NCI-H82 treated with DMSO at 0.1 percent for 48 hours (cell line): Measurements from ENCODE around the gene HS1BP3.

Experiments
- DNase-seq: peaks from one replicate; lab custom pipeline; 2025; ENCODE audit not compliant: unreplicated experiment; lab: John Stamatoyannopoulos, UW

HS1BP3 gene

DNA sequence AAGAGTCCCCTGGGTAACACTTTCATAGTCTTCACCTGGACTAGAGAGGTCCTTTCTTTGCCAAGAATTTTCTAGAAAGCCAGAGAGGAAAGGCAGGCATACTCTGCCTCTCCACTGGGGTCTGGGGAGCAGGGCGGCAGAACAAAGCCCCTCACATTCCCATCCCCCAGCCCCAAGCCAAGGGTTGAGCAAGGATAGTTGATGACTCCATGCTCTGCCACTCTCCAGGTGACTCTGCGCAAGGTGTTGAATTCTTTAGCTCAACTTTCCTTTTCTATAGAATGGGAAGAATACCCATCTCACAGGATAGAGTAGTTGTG, 13.1 kb upstream of the HS1BP3 start:
- no peak for DNase-seq

GRCh38 chr2:20663196-20664070, 12.5 kb upstream of the HS1BP3 start:
- DNase-seq: no peak

- DNase-seq: no peak
Measured at GRCh38 chr2:20662308-20662937, 11.5 kb upstream of the HS1BP3 start.

DNA sequence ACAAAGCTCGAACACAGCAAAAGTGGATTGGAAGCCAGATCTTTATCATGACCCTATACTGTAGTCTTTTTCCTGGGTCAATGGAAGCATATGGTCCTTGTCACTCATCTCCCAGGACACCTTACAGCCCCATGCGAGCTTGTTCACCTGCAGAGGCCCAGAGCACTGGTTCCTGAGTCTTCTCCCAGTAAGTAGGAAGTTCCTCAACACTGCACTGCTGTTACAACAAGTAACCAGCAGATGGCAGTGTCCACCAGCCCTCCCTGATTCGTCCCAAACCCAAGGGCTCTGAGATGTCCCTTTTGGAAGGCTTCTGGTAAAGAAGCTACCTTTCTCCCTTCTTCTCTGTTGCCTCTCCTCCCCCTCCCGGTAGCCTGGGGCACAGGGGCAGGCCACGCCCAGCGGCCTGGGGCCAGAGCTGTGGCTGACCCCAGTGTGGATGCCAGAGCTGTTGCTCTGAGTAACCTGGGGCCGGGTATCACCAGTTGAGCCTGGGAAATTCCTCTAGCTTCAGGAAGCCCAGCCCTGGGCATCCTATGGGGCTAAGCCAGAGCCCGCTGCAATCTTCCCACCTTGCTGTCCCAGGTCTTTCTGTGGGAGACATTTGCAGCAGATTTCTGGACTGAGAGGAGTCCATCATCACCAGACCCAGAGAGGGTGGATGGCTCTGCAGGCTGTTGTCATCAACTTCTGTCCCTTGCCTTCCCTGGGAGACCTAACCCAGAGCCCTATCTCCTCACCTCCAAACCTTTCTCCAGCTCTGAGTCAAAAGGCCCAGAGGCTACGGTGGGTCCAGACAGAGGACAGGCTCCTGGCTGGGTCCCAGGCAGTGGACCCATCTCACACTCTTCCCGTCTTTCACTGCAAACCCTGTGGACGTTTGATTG, 10.8 kb upstream of the HS1BP3 start:
- DNase-seq: no peak

- DNase-seq: no peak
Measured at GRCh38 chr2:20660506-20661420, 9.9 kb upstream of the HS1BP3 start.

- DNase-seq: no peak
Measured at GRCh38 chr2:20657522-20658235, 6.8 kb upstream of the HS1BP3 start.

DNA sequence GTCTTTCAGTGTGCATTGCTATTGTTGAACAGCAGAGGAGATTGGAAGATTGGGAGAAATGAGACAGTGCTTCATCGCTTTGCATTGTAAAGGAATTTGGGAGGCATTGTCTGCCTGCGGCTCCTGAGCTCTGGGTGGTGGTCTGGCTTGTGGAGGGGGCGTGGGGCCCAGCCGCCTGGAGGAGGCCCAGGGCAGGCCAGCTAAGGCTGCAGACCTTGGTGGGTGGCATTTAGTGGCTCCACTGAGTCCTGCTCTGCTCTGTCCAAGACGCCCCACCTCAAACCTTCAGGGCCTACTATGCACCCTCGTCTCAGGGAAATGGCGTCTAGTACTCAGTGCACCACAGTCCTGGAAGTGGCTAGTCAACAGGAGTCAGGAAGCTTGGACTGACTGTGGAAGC, 5.7 kb upstream of the HS1BP3 start:
- DNase-seq: no peak

GRCh38 chr2:20654535-20654813, 3.6 kb upstream of the HS1BP3 start:
- no peak for DNase-seq

GRCh38 chr2:20653695-20654534, 3.0 kb upstream of the HS1BP3 start:
- DNase-seq: no peak

DNA sequence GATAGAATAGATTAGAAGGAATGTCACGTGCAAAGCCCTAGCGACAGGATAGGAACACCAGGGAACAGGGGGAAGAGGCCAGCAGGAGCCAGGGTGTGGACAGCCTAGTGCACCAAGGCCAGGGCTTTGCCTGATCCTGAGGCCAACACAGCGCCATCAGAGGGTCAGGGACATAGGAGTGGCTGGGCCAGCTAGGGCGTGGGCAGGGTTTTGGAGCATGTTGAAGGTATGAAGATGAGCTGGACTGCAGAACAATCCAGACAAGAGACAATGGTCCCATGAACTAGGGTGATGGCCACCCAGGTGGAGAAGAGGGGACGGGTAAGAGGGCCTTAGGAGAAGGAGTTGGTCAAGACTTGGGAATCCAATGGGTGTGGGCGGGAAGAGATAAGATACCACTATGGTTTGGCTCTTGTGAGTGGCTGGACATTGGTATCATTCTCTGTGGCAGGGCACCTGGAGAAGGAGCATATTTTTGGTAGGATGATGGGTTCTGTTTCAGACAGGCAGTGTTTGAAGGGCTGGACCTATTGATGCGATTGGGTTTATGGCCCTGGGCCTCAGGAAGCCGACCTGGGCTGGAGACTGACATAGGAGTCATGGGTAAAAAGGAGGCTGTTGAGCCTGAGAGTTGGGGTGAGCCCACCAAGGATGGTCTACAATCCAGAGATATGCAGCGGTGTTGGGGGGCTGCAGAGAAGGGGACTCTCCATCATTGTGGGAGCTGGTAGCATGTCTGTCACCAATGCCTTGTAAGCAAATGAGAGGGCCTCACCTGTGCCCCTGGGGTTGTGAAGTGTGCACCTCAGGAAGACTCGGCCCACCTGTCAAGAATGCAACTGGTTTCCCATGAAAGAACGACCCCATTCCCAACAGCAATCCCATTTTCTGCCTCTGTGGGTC, 2.0 kb upstream of the HS1BP3 start:
- DNase-seq: no peak

- no peak for DNase-seq
Measured at GRCh38 chr2:20652141-20652540, 1.2 kb upstream of the HS1BP3 start.

DNA sequence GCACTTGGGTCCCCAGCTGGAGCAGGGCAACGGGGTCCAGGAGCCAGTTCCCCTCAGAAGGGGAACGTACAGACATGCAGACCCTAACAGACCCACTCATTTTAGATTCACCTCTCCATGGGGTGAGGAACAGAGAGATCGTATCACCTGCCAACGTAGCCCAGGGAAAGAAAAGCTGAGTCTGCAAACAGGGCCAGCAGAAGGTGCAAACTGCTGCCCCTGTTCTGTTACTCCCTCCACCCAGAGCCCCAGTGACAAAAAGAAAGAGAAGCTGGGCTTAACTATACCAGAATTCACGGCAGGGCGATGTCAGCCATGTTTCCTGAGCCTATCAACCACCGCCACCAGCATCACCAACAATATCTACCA, 817 bp upstream of the HS1BP3 start:
- no peak for DNase-seq

GRCh38 chr2:20650393-20650876, 463 bp downstream of the HS1BP3 start:
- no peak for DNase-seq

DNA sequence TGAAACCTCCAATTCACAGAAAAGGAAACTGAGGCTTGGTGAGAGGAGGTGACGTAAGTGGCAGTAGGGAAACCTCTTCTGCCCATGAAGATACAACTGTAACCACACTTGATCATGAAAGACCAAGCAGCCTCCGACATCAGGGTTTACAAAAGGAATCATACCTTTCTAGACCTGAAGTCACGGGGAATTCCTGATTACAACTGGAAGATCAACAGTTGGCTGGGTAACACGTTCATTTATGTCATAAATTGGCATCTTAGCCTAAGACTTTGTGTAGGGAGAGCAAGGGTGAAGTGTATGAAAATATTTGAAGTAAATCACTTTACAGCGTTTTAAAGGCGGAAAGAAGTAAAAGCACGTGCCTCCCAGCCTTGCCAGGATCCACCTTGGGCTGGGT, 922 bp downstream of the HS1BP3 start:
- no peak for DNase-seq

GRCh38 chr2:20649576-20649975, 1.3 kb downstream of the HS1BP3 start:
- DNase-seq: no peak

- DNase-seq: no peak
Measured at GRCh38 chr2:20648831-20649230, 2.1 kb downstream of the HS1BP3 start.

GRCh38 chr2:20648206-20648605, 2.7 kb downstream of the HS1BP3 start:
- DNase-seq: no peak

GRCh38 chr2:20647738-20648137, 3.2 kb downstream of the HS1BP3 start:
- no peak for DNase-seq
